GM18499 (cell line): ENCODE data around the gene SIK3.

Experiments
- ATAC-seq: cut with Tn5 transposase; IDR thresholded peaks from one replicate; pipeline ENCODE4 v1.9.1; 2021; ENCODE audit warnings: moderate number of reproducible peaks; ENCODE audit not compliant: insufficient read depth, unreplicated experiment

Gene SIK3

DNA sequence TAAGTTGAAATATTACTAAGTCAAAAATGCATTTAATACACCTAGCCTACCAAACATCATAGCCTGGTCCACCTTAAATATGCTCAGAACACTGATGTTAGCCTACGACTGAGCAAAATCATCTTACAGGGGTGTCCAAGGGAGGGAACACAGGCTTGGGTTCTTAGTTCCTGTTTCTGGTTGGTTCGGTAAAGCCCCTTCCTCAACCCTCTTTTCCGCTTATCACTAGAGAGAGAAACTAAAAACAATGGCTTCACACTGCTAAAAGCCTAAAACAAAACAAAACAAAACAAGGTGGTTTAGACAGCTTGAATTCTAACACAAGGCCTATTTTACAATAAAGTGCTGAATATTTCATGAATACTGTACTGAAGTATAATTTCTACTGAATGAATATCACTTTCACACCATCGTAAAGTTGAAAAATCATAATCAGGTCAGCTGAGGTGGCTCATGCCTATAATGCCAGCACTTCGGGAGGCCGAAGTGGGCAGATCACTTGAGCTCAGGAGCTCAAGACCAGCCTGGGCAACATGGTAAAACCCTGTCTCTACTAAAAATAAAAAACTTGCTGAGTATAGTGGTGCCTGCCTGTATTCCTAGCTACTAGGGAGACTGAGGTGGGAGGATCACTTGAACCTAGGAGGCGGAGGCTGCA lies 118.0 kb downstream of the SIK3 start:
- peak; percentile 86 for ATAC-seq

DNA sequence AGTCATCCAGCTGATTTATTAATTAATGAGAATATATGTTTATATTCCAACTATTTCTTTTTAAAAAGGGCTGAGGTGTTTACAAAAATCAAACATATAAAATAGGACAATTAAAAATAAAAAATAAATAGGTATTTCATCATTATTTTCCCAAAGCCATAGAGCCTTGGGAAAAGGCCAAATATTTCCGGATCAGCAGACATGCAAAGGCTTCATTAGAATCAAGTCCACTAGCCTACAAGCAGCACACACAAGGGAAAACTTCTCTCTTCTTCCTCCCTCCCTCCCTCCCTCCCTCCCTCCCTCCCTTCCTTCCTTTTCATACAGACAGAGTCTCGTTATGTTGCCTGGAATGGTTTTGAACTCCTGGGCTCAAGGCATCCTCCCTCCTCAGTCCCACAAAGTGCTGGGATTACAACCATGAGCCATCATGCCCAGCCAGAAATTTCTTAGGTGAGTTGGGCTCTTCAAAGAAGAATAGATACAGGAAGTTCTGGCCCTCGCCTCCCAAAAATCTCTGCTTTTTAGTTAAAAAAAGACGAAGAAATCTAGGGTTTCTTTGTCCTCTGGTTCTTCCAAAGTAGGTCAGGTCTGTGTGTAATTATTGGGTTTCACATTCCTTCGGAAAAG lies 121.2 kb downstream of the SIK3 start:
- no peak for ATAC-seq

DNA sequence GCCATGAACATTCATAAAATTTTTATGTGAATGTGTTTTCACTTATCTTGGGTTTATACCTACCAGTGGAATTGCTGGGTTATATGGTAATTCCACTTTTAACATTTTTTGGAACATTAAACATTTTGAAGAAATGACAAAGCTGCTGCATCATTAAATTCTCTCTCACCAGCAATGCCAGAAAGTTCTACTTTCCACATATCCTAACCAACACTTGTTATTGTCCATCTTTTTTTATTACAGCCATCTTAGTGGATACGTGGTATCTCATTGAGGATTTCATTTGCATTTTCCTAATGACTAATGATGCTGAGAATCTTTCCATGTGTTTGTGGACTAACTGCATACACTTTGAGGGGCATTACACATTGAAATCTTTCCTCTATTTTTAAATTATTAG lies 122.6 kb downstream of the SIK3 start:
- ATAC-seq = no peak

DNA sequence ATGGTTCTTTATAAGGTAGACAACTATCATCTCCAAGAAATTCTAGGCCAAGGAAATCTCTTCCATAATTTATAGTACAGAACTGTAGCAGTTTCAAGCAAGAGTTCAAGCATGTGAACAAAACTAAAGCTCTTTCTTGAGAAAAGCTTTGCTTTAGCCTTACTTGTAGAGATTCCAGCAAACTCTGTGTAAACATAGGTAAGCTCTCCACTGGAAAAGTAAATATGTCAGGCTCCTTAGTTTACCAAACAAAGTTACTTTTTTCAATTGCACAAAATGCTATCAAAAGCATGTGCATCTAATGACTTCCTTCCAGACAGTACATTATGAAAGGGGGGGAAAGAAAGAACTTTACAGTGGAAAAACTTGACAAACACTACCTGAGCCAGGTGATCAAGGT lies 125.0 kb downstream of the SIK3 start:
- ATAC-seq = no peak

DNA sequence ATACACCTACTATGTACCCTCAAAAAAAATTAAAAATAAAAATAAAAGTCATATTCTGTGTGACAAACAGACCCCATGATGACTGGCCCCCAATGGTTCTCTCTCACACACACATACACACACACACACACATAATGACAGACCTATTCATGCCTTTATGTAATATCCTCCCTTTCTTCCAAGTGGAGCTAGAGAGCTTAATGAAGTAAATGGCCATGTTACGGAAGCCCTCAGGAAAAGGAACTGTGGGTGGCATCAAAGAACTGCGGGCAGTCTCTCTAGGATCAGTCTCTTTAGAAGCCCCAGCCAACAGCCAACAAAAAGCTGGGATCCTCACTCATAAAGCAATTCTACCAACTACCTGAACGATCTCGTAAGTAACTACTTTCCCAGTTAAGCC lies 125.5 kb downstream of the SIK3 start:
- no peak for ATAC-seq

DNA sequence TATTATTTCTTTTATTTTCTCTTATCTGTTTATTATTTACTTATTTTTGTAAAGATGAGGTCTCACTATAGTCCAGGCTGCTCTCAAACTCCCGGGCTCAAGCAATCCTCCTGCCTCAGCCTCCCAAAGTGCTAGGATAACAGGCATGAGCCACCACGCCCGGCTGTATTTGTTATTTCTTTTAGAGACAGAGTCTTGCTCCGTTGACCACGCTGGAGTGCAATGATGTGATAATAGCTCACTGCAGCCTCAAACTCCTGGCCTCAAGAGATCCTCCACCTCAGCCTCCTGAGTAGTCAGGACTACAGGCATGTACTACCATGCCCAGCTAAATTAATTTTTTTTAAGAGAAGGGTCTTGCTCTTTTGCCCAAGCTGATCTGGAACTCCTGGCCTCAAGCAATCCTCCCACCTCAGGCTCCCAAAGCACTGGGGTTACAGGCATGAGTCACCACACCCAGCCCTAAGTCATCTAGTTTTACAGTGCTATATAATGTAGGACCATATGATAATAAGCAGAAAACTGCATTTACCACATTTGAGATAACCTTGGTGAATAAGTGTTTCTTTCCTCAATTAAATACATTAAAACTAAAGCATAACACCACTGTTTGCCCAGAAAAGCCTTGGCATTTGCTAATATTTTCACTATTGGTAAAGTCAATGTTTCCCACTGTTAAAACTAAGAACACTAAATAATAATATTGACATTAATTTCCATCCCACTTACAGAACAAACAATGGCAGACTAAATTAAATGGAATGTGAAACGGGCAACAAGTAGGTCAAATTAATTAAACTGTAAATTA lies 127.5 kb downstream of the SIK3 start:
- no peak for ATAC-seq

DNA sequence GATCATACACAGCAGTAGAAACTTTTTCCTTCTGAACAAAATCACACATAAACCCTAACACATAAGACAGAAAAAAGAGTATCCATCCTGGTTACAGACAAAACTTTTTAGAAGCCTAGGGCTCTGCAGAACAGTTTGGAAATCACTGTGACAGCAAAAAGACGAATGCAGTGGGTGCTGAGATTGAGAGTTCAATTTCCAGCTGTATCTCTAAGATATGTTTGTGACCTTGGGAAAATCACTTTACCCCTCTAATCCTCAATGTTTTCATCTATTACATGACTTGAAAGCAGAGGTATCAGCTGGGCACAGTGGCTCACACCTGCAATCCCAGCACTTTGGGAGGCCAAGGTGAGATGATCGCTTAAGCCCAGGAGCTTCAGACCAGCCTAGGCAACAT lies 128.5 kb downstream of the SIK3 start:
- no peak for ATAC-seq

DNA sequence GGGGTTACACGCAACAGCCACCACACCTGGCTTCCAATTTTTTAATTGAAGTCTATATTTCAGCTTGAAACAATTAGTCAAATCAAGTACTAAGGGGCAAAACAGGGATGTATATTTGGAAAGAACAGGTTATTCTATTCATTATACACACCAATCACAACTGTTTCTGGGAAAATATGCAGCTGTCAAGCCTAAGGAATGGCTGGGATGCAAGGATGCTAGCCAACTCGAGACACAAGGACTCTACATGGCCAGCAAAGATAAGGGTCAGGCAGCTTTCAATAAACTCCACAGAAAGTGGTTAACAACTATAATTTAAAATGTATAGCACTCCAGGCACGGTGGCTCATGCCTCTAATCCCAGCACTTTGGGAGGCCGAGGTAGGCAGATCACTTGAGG lies 134.0 kb downstream of the SIK3 start:
- no peak for ATAC-seq

DNA sequence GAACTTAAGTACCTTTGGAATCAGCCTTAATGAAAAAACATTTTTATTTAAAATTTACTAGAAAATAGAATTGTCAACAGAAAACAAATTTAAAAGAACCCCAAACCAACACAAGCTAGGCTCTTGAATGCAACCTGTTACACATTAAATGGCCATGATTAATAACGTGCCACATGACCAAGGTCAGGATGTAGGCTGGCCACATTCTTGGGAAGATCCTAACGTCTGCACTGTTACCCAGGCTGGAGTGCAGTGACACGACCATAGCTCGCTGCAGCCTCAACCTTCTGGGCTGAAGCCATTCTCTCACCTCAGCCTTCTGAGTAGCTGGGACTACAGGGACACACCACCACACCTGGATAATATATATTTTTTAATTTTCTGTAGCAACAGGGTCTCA lies 134.4 kb downstream of the SIK3 start:
- ATAC-seq = no peak

DNA sequence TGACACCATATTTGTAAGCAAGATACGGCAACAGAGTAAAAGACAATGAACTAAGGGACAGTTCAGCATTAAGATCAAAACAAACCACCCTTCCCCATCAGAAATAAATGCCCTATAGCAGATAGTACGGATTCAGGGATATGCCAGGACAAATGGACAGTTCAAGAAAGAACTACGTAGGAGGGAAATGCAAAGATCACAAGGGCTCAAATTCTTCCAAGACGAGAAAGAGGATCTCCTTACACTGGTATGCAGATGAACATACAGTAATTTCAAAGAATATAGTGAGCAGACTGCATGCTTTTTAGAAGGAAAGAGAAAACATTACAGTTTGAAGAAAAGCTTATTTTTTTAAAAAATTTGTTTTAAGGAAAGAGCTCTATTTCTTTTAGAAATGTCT lies 136.1 kb downstream of the SIK3 start:
- no peak for ATAC-seq

DNA sequence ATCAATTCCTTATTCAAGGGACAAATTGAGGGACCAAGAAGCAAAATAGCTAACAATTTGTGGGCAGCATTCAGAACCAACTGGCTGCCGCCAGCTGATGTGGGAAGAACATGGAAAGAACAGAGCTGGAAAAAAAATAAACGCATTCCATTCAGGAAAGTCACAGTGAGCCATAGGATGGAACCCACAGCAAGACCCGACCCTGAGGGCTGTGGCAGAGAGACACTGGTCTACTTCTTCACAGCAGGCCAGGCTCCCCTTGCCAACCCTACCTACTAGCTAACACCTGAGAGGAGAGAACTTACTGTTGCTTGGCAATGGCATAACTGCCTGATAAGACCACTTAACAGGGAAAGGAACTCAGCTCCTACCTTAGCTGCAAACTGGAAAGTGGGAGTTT lies 137.3 kb downstream of the SIK3 start:
- no peak for ATAC-seq

DNA sequence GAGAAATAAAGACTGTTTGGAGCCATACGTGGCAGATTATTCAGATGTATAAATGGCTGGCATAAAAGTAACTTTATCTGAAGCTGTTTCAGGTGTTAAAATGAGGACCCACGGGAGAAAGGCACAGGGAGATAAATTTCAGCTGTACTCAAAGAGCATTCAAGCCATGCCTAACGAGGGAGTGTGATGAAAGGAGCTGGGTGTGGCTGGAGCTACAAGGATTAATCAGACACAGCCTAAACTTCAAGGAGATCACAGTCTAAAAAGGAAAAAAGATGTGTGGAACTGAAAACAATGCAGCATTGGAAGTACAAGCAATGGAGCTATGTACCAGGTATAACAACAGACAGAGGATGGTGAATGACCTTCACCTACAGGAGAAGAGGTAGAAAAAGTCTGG lies 140.0 kb downstream of the SIK3 start:
- no peak for ATAC-seq

DNA sequence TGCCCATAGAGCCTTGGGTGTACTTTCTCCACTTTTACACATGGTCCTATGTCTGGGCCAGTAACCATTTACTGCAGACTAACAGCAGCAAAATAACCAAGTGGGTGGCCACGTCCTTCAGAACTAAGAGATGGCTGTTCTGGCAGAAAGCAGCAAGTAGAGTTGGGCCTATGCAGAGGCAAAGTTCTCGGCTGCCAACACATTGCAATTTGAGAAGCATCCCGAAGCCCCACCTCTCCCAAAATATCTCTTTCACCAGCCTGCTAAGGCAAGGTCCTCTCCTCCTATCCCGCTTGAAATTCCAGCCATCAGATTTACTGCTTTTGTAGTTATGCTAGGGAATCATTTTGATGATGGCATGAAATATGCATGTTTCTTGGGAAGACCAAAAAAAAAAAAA lies 142.3 kb downstream of the SIK3 start:
- ATAC-seq = no peak

DNA sequence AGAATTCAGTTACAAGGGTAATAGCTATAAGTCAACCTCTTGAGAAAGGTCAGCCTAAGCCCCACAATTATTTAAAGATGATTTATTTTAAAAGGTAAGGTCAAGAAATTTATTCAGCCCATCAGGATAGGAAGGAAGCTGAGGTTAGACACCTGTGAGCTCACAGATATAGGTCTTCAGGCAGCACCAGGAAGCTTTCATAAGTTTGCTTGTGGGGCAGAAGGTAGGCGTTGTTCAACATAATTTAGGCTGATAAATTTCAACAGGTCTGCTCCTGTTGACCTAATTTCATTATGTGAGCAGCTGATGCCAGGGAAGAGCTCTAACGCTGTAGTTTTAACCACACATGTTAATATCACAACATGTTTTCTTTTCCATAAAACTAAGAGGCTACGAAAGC lies 142.7 kb downstream of the SIK3 start:
- no peak for ATAC-seq

DNA sequence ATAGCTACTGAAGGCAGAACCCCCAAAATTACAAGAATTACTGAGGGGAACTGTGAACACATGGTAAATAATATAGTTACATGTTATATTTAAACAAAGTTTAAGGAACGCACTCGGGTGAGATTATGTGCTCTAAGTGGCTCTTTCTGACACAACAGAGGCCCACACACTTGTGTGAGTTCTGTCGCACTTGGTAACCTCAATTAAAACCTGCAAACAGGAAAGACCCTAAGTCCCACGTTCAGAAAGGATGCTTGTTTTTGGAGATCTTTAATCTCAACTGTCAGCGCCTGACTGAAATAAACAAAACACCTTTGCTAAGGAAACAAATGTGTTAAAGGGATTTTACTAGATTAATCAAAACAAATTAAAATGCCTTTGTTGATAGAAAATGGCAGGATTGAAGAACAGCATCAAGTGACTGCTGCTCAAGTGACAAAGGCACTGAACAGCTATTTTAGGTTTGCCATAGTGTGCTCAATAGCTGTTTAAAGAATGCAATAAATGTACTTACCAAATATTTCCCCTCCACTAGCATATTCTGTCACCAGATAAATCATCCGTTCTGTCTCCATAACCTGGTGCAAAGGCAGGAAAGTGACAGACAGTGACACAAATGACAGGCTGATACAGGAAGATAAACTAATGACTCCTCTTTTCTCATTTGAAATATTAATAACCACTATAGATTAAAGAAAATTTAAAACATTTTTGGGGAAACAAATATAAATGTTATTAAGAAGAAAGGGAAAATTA lies 144.5 kb downstream of the SIK3 start:
- ATAC-seq = no peak

DNA sequence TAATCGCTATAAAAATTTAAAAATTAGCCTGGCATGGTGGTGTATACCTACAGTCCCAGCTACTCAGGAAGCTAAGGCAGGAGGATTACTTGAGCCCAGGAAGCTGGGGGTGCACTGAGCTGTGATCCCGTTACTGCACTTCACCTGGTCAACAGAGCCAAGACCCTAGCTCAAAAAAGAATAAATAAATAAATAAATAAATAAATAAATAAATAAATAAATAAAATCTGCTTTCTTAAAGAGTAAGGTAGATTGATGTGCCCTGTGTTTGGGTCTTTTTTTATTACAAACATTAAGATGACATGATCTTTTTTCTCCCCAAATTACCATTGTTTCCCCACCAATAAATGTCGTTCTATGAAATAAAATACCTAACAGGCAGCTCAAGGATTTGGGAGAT lies 146.5 kb downstream of the SIK3 start:
- ATAC-seq = no peak

DNA sequence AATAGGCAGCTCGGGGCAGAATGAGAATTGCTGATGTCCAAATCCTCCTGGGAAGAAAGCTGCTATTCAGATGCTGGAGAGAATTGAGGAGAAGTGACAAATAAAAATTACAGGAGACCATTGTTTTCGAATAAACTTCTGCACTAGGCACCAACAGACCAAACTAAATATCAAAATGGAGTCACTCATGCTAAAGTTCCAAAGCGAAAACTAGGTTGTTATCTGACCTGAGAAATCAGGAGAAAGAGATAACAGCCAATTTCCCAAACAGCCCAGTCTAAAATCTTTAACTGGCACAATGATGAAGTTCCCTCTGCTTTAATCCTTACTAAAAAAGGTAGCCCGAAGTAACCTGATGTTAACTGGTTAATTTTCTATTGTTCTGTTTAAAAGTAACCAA lies 148.0 kb downstream of the SIK3 start:
- no peak for ATAC-seq

DNA sequence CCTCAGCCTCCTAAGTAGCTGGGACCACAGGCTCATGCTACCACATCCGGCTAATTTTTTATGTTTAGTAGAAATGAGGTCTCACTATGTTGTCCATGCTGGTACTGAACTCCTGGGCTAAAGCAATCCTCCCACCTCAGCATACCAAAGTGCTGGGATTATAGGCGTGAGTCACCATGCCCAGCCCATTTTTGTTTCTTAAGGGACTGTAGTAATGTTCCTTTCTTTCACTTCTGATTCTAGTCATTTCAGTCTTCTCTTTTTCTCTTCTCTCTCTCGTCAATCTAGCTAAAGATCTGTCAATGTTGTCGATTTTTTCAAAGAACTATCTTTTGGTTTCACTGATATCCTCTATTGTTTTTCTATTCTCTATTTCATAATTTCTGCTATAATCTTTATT lies 149.8 kb downstream of the SIK3 start:
- no peak for ATAC-seq

DNA sequence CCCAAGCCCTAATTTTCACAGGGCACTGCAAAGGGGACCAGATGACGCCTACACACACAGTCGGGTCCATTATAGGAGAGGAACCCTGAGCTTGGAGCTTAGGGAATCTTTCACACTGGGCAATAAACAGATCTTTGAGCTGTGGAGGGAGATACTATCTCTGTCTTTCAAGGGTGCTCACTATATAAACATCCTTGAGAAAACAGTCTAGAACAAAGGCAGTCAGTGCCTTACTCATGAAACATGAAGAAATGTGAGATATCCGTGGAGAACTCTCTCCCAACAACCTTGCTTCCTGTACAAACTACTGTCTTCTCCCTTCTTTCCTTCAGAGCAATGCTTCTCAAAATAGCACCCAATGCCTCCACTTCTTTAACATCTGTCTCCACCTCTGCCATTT lies 151.8 kb downstream of the SIK3 start:
- ATAC-seq = no peak

DNA sequence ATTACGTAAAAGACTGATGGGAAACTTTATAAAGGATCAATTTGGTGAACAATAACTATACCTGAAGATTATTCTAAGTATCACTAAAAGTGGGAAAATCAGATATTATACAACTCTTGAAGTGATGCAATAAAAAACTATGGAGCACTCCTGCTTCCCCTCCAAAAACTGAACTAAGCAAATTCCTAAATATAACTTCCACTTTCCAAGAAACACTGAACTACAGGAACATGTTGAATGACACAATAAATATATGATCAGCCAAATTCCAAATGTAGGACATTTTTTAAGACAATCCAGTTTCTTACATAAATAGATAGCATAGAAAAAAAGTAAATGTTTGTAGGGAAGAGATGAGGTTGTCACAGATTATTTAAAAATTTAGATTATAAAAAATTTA lies 158.7 kb downstream of the SIK3 start:
- ATAC-seq = no peak

DNA sequence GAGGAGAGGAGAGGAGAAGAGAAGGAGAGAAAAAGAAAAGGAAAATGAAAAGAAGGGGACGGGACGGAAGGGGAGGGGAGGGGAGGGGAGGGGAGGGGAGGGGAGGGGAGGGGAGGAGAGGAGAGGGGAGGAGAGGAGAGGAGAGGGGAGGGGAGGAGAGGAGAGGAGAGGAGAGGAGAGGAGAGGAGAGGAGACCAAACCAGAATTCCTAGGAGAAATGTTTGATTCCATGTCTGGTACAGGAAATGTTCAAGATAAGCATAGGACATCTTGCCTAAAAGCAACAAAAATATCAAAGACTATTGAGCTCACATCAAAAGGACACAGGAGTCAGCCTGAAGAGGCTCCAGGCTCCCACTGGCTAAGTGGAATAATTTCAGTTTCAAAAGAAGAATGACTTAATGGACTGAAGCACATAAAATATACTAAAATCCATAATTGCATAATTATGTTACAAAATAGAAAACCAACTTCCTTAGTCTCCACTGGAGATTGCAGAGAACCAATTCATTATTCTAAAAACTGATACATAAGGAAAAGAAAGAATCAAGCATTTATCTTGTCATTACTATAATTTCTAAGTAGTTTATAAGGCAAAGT lies 159.7 kb downstream of the SIK3 start:
- no peak for ATAC-seq
